ENCODE measurements around the gene GREM1.

Gene GREM1

DNA sequence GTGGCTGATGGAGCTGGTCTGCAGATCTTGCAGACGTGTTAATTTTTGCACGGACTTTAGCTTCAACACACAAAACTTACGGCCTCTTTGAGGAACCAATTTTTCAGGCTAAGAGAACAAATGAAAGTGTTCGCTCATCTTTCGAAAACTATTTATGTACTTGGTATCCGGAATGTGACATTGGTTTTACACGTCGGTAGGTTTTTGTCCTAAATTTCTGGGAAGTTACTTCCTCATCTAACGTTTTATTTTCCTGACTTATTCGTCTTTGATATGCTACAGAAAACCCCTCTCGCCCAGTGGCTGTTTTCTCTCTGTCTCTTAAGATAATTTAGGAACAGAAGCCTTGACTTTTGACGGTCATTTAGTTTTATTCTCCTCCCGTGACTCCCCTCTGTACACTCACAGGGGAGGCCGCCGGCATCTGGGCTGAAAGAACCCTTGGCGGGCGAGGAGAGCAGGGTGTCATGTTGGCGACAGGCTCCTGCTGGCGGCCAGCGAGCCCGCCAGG, 834 bp upstream of the GREM1 start:
- peak; percentile 24 for DNase-seq (ENCODE audit: low read depth)
- H3K4me3 ChIP-seq (ENCODE audit: low read depth, low read length) = no peak overlapping the region; the same call in 1 of the 2 replicates
- TF ChIP-seq, protein P1, sequence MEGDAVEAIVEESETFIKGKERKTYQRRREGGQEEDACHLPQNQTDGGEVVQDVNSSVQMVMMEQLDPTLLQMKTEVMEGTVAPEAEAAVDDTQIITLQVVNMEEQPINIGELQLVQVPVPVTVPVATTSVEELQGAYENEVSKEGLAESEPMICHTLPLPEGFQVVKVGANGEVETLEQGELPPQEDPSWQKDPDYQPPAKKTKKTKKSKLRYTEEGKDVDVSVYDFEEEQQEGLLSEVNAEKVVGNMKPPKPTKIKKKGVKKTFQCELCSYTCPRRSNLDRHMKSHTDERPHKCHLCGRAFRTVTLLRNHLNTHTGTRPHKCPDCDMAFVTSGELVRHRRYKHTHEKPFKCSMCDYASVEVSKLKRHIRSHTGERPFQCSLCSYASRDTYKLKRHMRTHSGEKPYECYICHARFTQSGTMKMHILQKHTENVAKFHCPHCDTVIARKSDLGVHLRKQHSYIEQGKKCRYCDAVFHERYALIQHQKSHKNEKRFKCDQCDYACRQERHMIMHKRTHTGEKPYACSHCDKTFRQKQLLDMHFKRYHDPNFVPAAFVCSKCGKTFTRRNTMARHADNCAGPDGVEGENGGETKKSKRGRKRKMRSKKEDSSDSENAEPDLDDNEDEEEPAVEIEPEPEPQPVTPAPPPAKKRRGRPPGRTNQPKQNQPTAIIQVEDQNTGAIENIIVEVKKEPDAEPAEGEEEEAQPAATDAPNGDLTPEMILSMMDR (IDR thresholded peaks at IDR 0.05; ENCODE audit: insufficient read depth, low read depth, low read length, missing control alignments) = no peak

DNA sequence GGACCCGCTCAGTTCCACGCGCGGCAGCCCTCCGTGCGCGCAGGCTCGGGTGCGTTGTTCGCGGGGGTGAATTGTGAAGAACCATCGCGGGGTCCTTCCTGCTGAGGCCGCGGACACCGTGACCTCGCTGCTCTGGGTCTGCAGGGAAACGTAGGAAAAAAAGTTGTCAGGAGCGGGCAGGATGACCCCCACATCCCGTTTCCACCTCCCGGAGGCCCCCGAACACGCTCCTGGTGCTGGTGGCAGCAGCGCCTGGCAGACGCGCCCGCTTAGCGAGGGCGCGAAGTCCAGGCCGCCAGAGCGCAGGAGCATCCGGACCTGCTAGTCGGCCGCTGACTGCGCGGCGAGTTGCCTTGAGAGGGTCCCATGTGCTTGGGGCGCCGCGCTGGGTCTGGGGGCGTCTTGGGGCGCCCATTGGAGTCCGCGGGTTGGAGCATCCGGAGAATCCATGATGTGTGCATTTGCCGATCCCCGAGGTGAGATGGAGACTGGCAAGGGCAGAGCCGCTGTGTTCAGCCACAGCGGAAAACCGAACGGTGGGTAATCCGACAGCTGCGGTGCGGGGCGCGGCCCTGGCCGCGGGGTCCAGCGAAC, 520 bp downstream of the GREM1 start:
- TF ChIP-seq, protein P1 (IDR thresholded peaks at IDR 0.05; ENCODE audit: insufficient read depth, low read depth, low read length, missing control alignments) = no peak
- no peak for DNase-seq (ENCODE audit: low read depth)
- no peak overlapping the region for H3K4me3 ChIP-seq (ENCODE audit: low read depth, low read length)

DNA sequence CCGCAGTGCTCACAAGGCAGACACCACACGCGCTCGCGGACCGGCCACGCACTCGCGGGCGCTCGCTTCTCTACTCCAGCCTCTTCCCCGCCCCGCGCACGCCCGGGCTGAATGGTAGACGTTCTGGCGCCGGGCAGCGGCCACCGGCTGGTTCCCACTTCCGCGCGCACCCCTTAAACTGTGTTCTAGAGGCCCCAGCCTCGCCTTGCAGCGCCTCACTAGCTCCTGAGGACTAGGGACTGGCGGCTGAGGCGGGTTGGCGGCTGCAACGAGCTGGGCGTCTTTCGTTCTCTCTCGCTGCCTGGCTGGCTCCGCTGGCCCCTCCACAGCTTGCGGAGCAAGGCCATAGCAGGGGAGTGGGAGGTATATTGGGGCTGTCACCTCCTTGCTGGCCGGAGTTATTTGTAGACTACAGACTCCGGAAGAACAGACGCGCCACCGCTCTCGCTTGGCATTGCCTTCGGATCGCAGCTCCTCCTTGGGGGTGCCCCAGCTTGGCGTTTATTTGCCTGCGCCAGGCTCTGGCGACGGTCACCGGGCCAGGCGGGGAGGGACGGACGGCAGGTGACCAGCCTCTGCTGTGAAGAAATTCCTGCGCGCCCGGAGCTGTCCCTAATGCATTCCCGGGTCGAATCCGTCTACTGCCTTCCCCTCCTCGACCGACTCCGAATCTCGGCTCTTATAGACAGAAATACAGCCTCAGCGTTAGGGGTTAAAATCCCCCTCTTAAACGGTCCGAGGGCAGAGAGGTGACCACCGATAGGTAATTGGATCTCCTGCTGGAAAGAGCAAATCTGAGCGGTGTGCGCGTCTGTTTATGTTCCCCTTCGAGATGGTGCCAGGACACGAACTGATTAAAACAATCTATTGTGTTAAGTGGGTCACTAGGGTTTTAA, 1.3 kb downstream of the GREM1 start:
- no peak for DNase-seq (ENCODE audit: low read depth)
- no peak overlapping the region for H3K4me3 ChIP-seq (ENCODE audit: low read depth, low read length)
- TF ChIP-seq, protein P1 (IDR thresholded peaks at IDR 0.05; ENCODE audit: insufficient read depth, low read depth, low read length, missing control alignments) = no peak

DNA sequence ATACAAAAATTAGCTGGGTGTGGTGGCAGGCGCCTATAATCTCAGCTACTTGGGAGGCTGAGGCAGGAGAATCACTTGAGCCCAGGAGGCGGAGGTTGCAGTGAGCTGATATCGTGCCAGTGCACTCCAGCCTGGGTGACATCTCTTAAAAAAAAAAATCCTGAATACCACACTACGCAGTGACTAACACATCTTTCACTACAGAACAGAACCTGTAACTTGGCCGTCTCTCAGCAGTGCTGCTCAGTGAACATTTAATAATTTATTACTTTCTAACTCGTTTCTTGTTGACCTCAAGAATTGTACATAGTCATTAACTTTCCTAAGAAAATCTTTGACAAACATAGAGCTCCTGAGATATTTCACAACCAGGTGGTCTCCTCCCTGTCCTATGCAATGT, 3.8 kb downstream of the GREM1 start:
- H3K4me3 ChIP-seq (ENCODE audit: low read depth, low read length) = no peak overlapping the region
- TF ChIP-seq, protein P1 (IDR thresholded peaks at IDR 0.05; ENCODE audit: insufficient read depth, low read depth, low read length, missing control alignments) = no peak
- no peak for DNase-seq (ENCODE audit: low read depth)

DNA sequence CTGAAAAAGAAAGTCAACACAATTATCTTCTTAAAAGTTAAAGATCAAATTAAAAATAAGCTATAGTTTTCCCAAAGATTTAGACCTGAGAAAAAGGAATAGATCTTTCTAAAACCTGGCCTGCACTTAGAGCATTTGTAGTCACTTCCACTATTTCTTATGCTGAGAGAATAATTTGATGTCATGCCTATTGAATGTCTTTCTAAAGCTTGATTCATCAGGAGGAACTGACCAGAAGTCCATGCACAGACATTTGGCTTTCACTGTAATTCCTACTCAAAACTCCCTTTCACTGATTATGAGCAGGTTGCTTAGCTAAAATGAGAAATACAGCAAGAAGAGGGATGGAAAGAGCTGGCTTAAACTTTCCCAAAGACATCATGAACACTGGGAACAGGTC, 4.3 kb downstream of the GREM1 start:
- no peak overlapping the region for H3K4me3 ChIP-seq (ENCODE audit: low read depth, low read length)
- TF ChIP-seq, protein P1 (IDR thresholded peaks at IDR 0.05; ENCODE audit: insufficient read depth, low read depth, low read length, missing control alignments) = no peak
- DNase-seq (ENCODE audit: low read depth) = no peak

DNA sequence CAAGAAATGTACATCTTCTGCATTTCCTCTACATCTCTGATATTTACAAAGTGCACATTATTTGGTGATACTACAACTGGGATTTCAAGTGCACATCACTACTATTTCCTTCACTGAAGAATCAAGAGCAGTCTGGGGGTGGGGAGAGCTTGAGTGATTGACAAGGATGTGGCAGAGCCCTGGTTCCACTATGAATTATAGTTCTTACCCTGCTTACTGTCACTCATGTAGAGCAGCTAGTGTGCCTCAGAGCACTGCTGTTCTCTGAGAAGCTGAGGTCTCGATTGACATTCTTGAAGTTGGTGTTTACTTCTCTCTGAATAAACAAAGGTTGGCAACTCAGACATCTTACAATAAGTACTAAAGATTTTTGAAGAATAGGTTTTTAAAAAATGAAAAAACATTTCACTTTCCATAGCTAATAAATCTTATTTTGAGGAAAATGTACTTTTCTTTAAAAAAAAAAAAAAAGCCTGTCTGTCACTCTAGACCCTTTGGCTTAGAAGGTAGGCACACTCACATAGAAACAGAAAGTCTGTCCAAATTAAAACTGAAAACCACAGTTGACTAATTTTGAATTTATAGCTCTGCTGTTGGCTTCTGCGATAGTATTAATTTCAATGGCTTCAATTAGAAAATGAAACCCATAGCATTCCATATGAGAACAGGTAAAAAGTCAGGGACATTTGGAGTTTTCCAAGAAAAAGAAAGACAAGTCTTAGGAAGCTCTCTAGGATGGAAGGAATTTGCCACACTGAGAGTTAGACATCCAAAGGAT, 5.6 kb downstream of the GREM1 start:
- H3K4me3 ChIP-seq (ENCODE audit: low read depth, low read length) = no peak overlapping the region
- peak; percentile 83 for DNase-seq (ENCODE audit: low read depth)
- TF ChIP-seq, protein P1 (IDR thresholded peaks at IDR 0.05; ENCODE audit: insufficient read depth, low read depth, low read length, missing control alignments) = no peak

All from GM12865 (cell line).